ENCODE measurements around the gene CLCN3. TPM values are rescaled to one million over a fixed set of nuclear protein-coding genes. Genes with fewer than 3 reads are reported as not detected.

CLCN3 gene
- total and polyA plus RNA-seq, 2 of the 13 experiments (the other 11 are each of a cell fraction or from before 2014, with no cell fraction given): 13.6 to 23.7 TPM

DNA sequence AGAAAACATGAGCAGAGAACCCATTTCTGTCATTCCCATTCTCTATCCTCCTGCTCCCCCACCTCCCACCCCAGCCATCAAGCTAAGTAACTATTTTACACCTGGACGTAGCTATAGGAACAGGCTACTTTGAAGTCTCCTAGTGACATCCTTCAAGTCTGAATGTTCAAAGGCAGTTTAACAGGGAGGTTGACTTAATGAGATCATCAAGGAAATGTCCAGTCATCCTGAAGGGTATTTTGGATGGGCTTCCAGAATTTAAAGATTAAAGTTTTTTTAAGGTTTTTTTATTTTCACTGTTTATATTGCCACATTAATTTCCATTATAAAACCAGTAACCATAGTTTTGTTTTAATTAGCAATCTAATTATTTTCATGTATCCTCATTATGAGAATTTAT lies 96.3 kb downstream of the CLCN3 start (continued):
- TF ChIP-seq, protein P1, sequence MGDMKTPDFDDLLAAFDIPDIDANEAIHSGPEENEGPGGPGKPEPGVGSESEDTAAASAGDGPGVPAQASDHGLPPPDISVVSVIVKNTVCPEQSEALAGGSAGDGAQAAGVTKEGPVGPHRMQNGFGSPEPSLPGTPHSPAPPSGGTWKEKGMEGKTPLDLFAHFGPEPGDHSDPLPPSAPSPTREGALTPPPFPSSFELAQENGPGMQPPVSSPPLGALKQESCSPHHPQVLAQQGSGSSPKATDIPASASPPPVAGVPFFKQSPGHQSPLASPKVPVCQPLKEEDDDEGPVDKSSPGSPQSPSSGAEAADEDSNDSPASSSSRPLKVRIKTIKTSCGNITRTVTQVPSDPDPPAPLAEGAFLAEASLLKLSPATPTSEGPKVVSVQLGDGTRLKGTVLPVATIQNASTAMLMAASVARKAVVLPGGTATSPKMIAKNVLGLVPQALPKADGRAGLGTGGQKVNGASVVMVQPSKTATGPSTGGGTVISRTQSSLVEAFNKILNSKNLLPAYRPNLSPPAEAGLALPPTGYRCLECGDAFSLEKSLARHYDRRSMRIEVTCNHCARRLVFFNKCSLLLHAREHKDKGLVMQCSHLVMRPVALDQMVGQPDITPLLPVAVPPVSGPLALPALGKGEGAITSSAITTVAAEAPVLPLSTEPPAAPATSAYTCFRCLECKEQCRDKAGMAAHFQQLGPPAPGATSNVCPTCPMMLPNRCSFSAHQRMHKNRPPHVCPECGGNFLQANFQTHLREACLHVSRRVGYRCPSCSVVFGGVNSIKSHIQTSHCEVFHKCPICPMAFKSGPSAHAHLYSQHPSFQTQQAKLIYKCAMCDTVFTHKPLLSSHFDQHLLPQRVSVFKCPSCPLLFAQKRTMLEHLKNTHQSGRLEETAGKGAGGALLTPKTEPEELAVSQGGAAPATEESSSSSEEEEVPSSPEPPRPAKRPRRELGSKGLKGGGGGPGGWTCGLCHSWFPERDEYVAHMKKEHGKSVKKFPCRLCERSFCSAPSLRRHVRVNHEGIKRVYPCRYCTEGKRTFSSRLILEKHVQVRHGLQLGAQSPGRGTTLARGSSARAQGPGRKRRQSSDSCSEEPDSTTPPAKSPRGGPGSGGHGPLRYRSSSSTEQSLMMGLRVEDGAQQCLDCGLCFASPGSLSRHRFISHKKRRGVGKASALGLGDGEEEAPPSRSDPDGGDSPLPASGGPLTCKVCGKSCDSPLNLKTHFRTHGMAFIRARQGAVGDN (CRISPR knock-in tag; IDR thresholded peaks at IDR 0.05): no peak
- no peak for TF ChIP-seq PAWR (CRISPR knock-in tag; IDR thresholded peaks at IDR 0.05; ENCODE audit: borderline replicate concordance)
- TF ChIP-seq, protein P2, sequence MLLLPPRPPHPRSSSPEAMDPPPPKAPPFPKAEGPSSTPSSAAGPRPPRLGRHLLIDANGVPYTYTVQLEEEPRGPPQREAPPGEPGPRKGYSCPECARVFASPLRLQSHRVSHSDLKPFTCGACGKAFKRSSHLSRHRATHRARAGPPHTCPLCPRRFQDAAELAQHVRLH (CRISPR knock-in tag; IDR thresholded peaks at IDR 0.05; ENCODE audit: borderline replicate concordance, low read depth): no peak
- TF ChIP-seq ZBTB42 (CRISPR knock-in tag; IDR thresholded peaks at IDR 0.05): no peak

DNA sequence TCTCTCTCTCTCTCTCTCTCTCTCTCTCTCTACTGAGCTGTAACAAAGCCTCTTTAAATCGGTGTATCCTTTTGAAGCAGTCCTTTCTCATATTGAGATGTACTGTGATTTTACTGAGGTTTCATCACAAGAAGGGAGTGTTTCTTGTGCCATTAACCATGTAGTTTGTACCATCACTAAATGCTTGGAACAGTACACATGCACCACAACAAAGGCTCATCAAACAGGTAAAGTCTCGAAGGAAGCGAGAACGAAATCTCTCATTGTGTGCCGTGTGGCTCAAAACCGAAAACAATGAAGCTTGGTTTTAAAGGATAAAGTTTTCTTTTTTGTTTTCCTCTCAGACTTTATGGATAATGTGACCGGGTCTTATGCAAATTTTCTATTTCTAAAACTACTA lies 100.2 kb downstream of the CLCN3 start:
- 97% methylated on average over 7 of the region's 7 CpGs for WGBS (ENCODE audit: low lambda C conversion rate)

More for the DNA sequence above, 100.2 kb downstream of the CLCN3 start:
- no peak overlapping the region for H3K4me2 ChIP-seq (ENCODE audit: low read depth, low read length)
- H4K20me1 ChIP-seq (ENCODE audit: insufficient read depth, low read length): no peaks in the 10 kb centered on the region
- BruUV-seq (replicated peaks): no TSS peak
- no peaks in the 10 kb centered on the region for H3K79me2 ChIP-seq (ENCODE audit: insufficient read depth, low read length)
- H3K4me3 ChIP-seq (replicated peaks in 1 of 3; ENCODE audit: insufficient read depth in 1 of 3, low read depth in 2 of 3, low read length in 3 of 3): no peak overlapping the region
- ChIA-PET CTCF (ENCODE audit: low intra/inter-chr PET ratio, low total read pairs) (no interaction called here), POLR2A (no interaction called here)
- in situ Hi-C loops (cut with HindIII; ENCODE audit: extremely low pct_ligation_motif_present, low pct_unique_long_range_greater_than_20kb) (no loop called here), intact Hi-C loops (cut with micrococcal nuclease; ENCODE audit: unreplicated experiment) (no loop called here)
- H2AFZ ChIP-seq (ENCODE audit: low read length): no peak overlapping the region
- no peak for DNase-seq (ENCODE audit: low spot score)
- ATAC-seq: no peak
- TF ChIP-seq PHF21A (CRISPR knock-in tag; IDR thresholded peaks at IDR 0.05) (no peak), MAFF (IDR thresholded peaks at IDR 0.05; ENCODE audit: low read depth, low read length) (no peak), GTF2F1 (IDR thresholded peaks at IDR 0.05; ENCODE audit: low read length) (no peak), TBX3 (IDR thresholded peaks at IDR 0.05; ENCODE audit: borderline replicate concordance) (no peak), MXD4 (CRISPR knock-in tag; IDR thresholded peaks at IDR 0.05) (no peak), ZNF883 (CRISPR knock-in tag; IDR thresholded peaks at IDR 0.05; ENCODE audit: not compliant biosample characterization) (no peak), ZNF720 (CRISPR knock-in tag; IDR thresholded peaks at IDR 0.05) (no peak), ZNF790 (CRISPR knock-in tag; IDR thresholded peaks at IDR 0.05; ENCODE audit: borderline replicate concordance) (no peak), RARA (CRISPR knock-in tag; IDR thresholded peaks at IDR 0.05) (no peak)
- TF ChIP-seq, protein P3, sequence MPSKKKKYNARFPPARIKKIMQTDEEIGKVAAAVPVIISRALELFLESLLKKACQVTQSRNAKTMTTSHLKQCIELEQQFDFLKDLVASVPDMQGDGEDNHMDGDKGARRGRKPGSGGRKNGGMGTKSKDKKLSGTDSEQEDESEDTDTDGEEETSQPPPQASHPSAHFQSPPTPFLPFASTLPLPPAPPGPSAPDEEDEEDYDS (CRISPR knock-in tag; IDR thresholded peaks at IDR 0.05): no peak
- no peak for FAIRE-seq
- peaks cover 1 to 9% of the 10 kb centered on the region in 2 experiments; a peak in 1 of 5 replicates for H3K36me3 ChIP-seq (replicated peaks in 1 of 2; ENCODE audit: control insufficient read depth in 1 of 2, insufficient read depth in 2 of 2, low read length in 2 of 2)
- H3K4me1 ChIP-seq (ENCODE audit: insufficient read depth, low read length): no peaks in the 10 kb centered on the region
- H3K9ac ChIP-seq (ENCODE audit: insufficient read depth, low read depth, low read length): no peak overlapping the region
- no peaks in the 10 kb centered on the region for H3K27me3 ChIP-seq (ENCODE audit: control insufficient read depth in 1 of 2, insufficient read depth in 2 of 2, low read length in 2 of 2)
- no peaks in the 10 kb centered on the region for H3K9me3 ChIP-seq (ENCODE audit: low read length)
- H3K27ac ChIP-seq (ENCODE audit: extremely low read length, insufficient read depth, low read length): no peak overlapping the region

Measured in HepG2 (cell line).